ENCODE measurements around the gene PRPS1. TPM values are rescaled to one million over a fixed set of nuclear protein-coding genes. Genes with fewer than 3 reads are reported as not detected.
A peak's percentile ranks its signal among the peaks of the same experiment; 100 is the strongest.

Gene PRPS1
- total and polyA plus RNA-seq, 4 donors: 13.3 to 32.2 (median 26.1) TPM

DNA sequence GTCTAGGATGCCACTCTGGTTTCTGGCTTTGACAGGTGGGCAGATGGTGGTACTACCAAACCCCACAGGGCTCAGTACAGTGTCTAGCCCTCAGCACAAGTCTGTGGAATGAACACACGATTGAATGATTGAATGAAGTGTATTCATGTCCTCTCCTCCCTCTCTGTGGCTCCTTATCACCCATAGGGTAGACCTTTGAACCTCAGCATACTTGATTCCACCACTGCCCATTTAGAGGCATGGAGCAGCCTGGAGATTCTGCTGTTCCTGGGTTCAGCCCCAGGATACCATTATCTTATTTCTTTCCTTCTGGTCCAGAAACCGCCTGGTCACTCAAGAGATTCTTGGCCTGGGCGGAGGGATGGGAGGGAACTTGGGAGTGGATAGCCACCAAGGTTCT lies 53.9 kb downstream of the PRPS1 start (continued):
- TF ChIP-seq, protein P1, sequence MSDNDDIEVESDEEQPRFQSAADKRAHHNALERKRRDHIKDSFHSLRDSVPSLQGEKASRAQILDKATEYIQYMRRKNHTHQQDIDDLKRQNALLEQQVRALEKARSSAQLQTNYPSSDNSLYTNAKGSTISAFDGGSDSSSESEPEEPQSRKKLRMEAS (IDR thresholded peaks at IDR 0.05): no peak
- no peak for TF ChIP-seq NR2F2 (IDR thresholded peaks at IDR 0.05)

- H3K9ac ChIP-seq (ENCODE audit: low read depth in 1 of 2, low read length in 2 of 2): peak overlapping the region in 1 of 2 donors; percentile 14
- no peaks in the 10 kb centered on the region for H3K36me3 ChIP-seq (ENCODE audit: control insufficient read depth in 4 of 4, insufficient read depth in 3 of 4, low read depth in 1 of 4, low read length in 3 of 4)
- H3K27me3 ChIP-seq (ENCODE audit: control insufficient read depth in 4 of 4, insufficient read depth in 4 of 4, low read length in 3 of 4): no peaks in the 10 kb centered on the region
- H3K4me1 ChIP-seq (ENCODE audit: control insufficient read depth in 4 of 4, insufficient read depth in 4 of 4, low read length in 3 of 4): peaks cover 2 to 14% (median 6%) of the 10 kb centered on the region in 4 donors
- H3K9me3 ChIP-seq (ENCODE audit: control insufficient read depth in 4 of 4, low read length in 3 of 4): no peaks in the 10 kb centered on the region
- TF ChIP-seq FOXA1 (IDR thresholded peaks at IDR 0.05) (no peak), HNF4A (conservative IDR thresholded peaks at IDR 0.05) (peak; percentile 30 to 40), FOXA2 (IDR thresholded peaks at IDR 0.05) (no peak), YY1 (IDR thresholded peaks at IDR 0.05) (no peak), SP1 (IDR thresholded peaks at IDR 0.05) (peak; percentile 82), RAD21 (IDR thresholded peaks at IDR 0.05) (peak in 1 of 2 donors; percentile 52), NR2F2 (IDR thresholded peaks at IDR 0.05) (peak; percentile 90), RXRA (IDR thresholded peaks at IDR 0.05) (peak; percentile 54 to 61), EGR1 (IDR thresholded peaks at IDR 0.05; ENCODE audit: low read depth in 2 of 2) (peak; percentile 37 to 45)
- TF ChIP-seq, protein P1 (IDR thresholded peaks at IDR 0.05): peak; percentile 46
- TF ChIP-seq, protein P2, sequence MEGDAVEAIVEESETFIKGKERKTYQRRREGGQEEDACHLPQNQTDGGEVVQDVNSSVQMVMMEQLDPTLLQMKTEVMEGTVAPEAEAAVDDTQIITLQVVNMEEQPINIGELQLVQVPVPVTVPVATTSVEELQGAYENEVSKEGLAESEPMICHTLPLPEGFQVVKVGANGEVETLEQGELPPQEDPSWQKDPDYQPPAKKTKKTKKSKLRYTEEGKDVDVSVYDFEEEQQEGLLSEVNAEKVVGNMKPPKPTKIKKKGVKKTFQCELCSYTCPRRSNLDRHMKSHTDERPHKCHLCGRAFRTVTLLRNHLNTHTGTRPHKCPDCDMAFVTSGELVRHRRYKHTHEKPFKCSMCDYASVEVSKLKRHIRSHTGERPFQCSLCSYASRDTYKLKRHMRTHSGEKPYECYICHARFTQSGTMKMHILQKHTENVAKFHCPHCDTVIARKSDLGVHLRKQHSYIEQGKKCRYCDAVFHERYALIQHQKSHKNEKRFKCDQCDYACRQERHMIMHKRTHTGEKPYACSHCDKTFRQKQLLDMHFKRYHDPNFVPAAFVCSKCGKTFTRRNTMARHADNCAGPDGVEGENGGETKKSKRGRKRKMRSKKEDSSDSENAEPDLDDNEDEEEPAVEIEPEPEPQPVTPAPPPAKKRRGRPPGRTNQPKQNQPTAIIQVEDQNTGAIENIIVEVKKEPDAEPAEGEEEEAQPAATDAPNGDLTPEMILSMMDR (IDR thresholded peaks at IDR 0.05; ENCODE audit: low read depth, low read length, missing input control): no peak
- 27% methylated on average over 4 of the region's 4 CpGs for WGBS
- peak overlapping the region in 1 of 2 donors; percentile 18 for H3K27ac ChIP-seq (ENCODE audit: low read depth in 1 of 2, low read length in 2 of 2)
- no peak overlapping the region for H3K4me3 ChIP-seq (ENCODE audit: low read depth in 1 of 3, low read length in 3 of 3)
- DNase-seq (ENCODE audit: low spot score): no peak
These were observed 55.0 kb downstream of the PRPS1 start for GRCh38 chrX:107683124-107683895.

DNA sequence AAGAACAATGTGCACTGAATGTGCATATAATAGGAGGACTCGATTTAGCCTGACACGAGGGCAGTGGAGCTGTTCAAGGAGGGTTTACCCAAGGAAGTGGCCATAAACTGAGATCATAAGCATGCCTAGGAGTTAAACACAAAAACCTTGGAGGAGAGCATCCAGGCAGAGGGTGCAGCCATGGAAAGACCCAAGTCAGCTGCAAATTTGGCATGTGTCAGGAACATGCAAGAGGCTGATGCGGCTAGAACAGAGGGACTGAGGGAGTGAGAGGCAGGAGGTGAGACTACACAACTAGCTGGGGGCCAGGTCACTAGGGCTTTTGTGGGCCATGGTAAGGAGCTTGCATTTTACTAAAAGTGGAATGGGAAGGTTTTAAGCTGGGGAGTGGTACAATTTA lies 55.6 kb downstream of the PRPS1 start:
- Histone ChIP-seq H3K4me3 (ENCODE audit: low read depth in 1 of 3, low read length in 3 of 3) (no peak overlapping the region), H3K9me3 (ENCODE audit: control insufficient read depth in 4 of 4, low read length in 3 of 4) (no peaks in the 10 kb centered on the region), H3K4me1 (ENCODE audit: control insufficient read depth in 4 of 4, insufficient read depth in 4 of 4, low read length in 3 of 4) (peaks cover 2 to 14% (median 6%) of the 10 kb centered on the region in 4 donors), H3K27ac (ENCODE audit: low read depth in 1 of 2, low read length in 2 of 2) (no peak overlapping the region), H3K36me3 (ENCODE audit: control insufficient read depth in 4 of 4, insufficient read depth in 3 of 4, low read depth in 1 of 4, low read length in 3 of 4) (no peaks in the 10 kb centered on the region), H3K27me3 (ENCODE audit: control insufficient read depth in 4 of 4, insufficient read depth in 4 of 4, low read length in 3 of 4) (no peaks in the 10 kb centered on the region), H3K9ac (ENCODE audit: low read depth in 1 of 2, low read length in 2 of 2) (no peak overlapping the region)
- no peak for DNase-seq (ENCODE audit: low spot score)
- TF ChIP-seq, protein P3, sequence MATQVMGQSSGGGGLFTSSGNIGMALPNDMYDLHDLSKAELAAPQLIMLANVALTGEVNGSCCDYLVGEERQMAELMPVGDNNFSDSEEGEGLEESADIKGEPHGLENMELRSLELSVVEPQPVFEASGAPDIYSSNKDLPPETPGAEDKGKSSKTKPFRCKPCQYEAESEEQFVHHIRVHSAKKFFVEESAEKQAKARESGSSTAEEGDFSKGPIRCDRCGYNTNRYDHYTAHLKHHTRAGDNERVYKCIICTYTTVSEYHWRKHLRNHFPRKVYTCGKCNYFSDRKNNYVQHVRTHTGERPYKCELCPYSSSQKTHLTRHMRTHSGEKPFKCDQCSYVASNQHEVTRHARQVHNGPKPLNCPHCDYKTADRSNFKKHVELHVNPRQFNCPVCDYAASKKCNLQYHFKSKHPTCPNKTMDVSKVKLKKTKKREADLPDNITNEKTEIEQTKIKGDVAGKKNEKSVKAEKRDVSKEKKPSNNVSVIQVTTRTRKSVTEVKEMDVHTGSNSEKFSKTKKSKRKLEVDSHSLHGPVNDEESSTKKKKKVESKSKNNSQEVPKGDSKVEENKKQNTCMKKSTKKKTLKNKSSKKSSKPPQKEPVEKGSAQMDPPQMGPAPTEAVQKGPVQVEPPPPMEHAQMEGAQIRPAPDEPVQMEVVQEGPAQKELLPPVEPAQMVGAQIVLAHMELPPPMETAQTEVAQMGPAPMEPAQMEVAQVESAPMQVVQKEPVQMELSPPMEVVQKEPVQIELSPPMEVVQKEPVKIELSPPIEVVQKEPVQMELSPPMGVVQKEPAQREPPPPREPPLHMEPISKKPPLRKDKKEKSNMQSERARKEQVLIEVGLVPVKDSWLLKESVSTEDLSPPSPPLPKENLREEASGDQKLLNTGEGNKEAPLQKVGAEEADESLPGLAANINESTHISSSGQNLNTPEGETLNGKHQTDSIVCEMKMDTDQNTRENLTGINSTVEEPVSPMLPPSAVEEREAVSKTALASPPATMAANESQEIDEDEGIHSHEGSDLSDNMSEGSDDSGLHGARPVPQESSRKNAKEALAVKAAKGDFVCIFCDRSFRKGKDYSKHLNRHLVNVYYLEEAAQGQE (IDR thresholded peaks at IDR 0.05): no peak
- TF ChIP-seq, protein P1 (IDR thresholded peaks at IDR 0.05): no peak
- TF ChIP-seq FOXA1 (IDR thresholded peaks at IDR 0.05): no peak
- no peak for TF ChIP-seq NR2F2 (IDR thresholded peaks at IDR 0.05)
- TF ChIP-seq YY1 (IDR thresholded peaks at IDR 0.05): no peak
- no peak for TF ChIP-seq RXRA (IDR thresholded peaks at IDR 0.05)
- TF ChIP-seq, protein P2 (IDR thresholded peaks at IDR 0.05; ENCODE audit: low read depth, low read length, missing input control): no peak
- TF ChIP-seq JUND (IDR thresholded peaks at IDR 0.05): no peak
- no peak for TF ChIP-seq HNF4A (conservative IDR thresholded peaks at IDR 0.05)
- no peak for TF ChIP-seq HNF4G (IDR thresholded peaks at IDR 0.05)
- no peak for TF ChIP-seq SP1 (IDR thresholded peaks at IDR 0.05)
- no peak for TF ChIP-seq TAF1 (conservative IDR thresholded peaks at IDR 0.05)
- no peak for TF ChIP-seq GABPA (IDR thresholded peaks at IDR 0.05 in 1 of 2, conservative IDR thresholded peaks at IDR 0.05 in 1 of 2)
- TF ChIP-seq, protein P4, sequence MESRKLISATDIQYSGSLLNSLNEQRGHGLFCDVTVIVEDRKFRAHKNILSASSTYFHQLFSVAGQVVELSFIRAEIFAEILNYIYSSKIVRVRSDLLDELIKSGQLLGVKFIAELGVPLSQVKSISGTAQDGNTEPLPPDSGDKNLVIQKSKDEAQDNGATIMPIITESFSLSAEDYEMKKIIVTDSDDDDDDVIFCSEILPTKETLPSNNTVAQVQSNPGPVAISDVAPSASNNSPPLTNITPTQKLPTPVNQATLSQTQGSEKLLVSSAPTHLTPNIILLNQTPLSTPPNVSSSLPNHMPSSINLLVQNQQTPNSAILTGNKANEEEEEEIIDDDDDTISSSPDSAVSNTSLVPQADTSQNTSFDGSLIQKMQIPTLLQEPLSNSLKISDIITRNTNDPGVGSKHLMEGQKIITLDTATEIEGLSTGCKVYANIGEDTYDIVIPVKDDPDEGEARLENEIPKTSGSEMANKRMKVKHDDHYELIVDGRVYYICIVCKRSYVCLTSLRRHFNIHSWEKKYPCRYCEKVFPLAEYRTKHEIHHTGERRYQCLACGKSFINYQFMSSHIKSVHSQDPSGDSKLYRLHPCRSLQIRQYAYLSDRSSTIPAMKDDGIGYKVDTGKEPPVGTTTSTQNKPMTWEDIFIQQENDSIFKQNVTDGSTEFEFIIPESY (IDR thresholded peaks at IDR 0.05): no peak
- TF ChIP-seq, protein P5, sequence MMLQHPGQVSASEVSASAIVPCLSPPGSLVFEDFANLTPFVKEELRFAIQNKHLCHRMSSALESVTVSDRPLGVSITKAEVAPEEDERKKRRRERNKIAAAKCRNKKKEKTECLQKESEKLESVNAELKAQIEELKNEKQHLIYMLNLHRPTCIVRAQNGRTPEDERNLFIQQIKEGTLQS (IDR thresholded peaks at IDR 0.05): no peak
- no peak for TF ChIP-seq RAD21 (IDR thresholded peaks at IDR 0.05)
- WGBS: 82% methylated on average over 3 of the region's 3 CpGs

Data from liver (tissue), 9 donors.